GM06990 (cell line): Measurements from ENCODE around the gene CHL1.

Experiments
- DNase-seq: peaks from one replicate; pipeline ENCODE4 v3.0.0-alpha.2; 2011; ENCODE audit not compliant: insufficient read length; ENCODE audit errors: extremely low read depth
- H3K27me3 ChIP-seq: replicated peaks from 2 replicates; pipeline ENCODE4 v1.6.0; 2011; ENCODE audit warnings: low read length; ENCODE audit not compliant: control insufficient read depth, insufficient read depth
- H3K36me3 ChIP-seq: 2 replicates; pipeline ENCODE4 v1.5.1; 2011; ENCODE audit warnings: low read length; ENCODE audit not compliant: control insufficient read depth, insufficient read depth
- H3K4me3 ChIP-seq: replicated peaks from 2 replicates; pipeline ENCODE4 v1.5.1; 2011; ENCODE audit warnings: low read depth, mild to moderate bottlenecking, control low read depth, low read length
- CTCF ChIP-seq: IDR thresholded peaks from 2 replicates; pipeline ENCODE4 v1.5.1; 2011; ENCODE audit warnings: low read length, control low read depth, mild to moderate bottlenecking, inconsistent platforms; ENCODE audit not compliant: insufficient read depth, poor library complexity, severe bottlenecking

The CHL1 gene

GRCh38 chr3:207973-208372 is 11.4 kb downstream of the CHL1 start:
- Histone ChIP-seq H3K4me3 (no peak overlapping the region), H3K27me3 (no peaks in the 10 kb centered on the region), H3K36me3 (no peaks in the 10 kb centered on the region)
- no peak for DNase-seq
- TF ChIP-seq CTCF = peak; percentile 19

- no peaks in the 10 kb centered on the region for H3K27me3 ChIP-seq
- no peak for TF ChIP-seq CTCF
- no peaks in the 10 kb centered on the region for H3K36me3 ChIP-seq
- no peak overlapping the region for H3K4me3 ChIP-seq
- DNase-seq = no peak
Observed at GRCh38 chr3:210669-211068, 14.1 kb downstream of the CHL1 start.

- DNase-seq = no peak
- no peaks in the 10 kb centered on the region for H3K36me3 ChIP-seq
- H3K4me3 ChIP-seq = no peak overlapping the region
- TF ChIP-seq CTCF = no peak
- H3K27me3 ChIP-seq = no peaks in the 10 kb centered on the region
Observed at GRCh38 chr3:212432-212831, 15.9 kb downstream of the CHL1 start.

GRCh38 chr3:217099-217813 is 20.7 kb downstream of the CHL1 start:
- no peak for DNase-seq
- no peak overlapping the region for H3K4me3 ChIP-seq
- H3K36me3 ChIP-seq = no peaks in the 10 kb centered on the region
- no peak for TF ChIP-seq CTCF
- H3K27me3 ChIP-seq = no peaks in the 10 kb centered on the region

- no peaks in the 10 kb centered on the region for H3K27me3 ChIP-seq
- no peak overlapping the region for H3K4me3 ChIP-seq
- no peak for TF ChIP-seq CTCF
- H3K36me3 ChIP-seq = no peaks in the 10 kb centered on the region
- no peak for DNase-seq
Observed at GRCh38 chr3:217948-218347, 21.4 kb downstream of the CHL1 start.
